CD4-positive, alpha-beta T cell treated with Interleukin-17A for 4 hours (primary cell): ENCODE results near the gene GRM1.
"Not testable (repeated sequence)": the region's sequence is repeated elsewhere in the genome, so short reads cannot be mapped to it uniquely, and the experiment has no call there.

Source experiments
- DNase-seq: peaks from one replicate; pipeline ENCODE4 v3.0.0-alpha.2; 2020; ENCODE audit warnings: mixed read lengths

GRM1 gene

DNA sequence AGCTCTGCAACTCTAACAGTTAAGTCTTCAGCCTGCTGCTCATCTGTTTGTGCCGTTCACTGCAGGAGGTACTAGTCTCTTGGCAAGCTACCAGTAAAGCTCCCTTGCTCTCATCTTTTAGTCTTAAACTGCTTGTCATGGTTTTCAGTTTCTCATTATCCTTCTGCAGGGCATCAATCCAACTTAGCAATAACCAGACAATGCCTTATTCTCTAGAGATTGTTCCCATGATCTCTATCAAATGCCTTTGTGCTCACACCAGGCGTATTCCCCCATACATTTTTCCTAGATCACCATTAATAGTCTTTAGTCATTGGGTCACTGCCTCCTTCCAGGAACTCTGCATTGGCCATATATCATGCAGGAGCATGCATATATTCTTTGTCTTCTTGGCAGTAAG is 171.3 kb downstream of the GRM1 start:
- DNase-seq = no peak

DNA sequence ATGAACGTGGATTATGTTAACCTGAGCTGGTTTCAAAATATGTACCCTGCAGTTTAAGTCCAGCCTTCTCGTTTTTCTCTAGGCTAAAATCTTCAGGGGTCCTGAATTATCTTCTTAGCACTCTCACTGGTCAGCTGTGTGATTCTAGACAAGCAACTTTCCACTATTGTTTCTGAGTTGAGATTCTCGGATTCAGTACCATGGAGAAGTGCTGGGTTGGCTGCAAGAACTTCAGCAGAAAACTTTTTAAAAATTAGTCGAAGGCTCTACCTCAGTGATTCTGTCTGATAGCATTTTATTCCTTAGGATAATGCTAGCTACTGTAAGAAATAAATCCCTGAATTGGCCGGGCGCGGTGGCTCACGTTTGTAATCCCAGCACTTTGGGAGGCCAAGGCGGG is 173.7 kb downstream of the GRM1 start:
- no peak for DNase-seq

DNA sequence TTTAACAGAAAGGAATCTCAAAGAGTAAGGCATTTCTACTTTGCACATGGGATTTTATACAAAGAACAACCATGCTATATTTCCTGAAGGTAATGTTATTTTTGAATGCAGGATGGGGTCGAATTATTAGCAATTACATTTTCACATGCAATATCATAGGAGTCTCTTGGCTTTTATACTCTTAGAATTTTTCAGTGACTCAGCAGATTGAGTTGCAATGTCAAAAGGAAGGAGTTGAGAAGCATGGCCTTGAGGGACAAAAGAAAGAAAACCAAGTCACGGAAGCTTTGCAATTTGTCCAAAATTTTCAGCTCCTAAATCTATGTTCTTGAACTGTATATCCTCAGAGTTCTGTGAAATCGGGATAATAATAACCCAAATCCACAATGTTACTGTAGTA is 181.1 kb downstream of the GRM1 start:
- no peak for DNase-seq

DNA sequence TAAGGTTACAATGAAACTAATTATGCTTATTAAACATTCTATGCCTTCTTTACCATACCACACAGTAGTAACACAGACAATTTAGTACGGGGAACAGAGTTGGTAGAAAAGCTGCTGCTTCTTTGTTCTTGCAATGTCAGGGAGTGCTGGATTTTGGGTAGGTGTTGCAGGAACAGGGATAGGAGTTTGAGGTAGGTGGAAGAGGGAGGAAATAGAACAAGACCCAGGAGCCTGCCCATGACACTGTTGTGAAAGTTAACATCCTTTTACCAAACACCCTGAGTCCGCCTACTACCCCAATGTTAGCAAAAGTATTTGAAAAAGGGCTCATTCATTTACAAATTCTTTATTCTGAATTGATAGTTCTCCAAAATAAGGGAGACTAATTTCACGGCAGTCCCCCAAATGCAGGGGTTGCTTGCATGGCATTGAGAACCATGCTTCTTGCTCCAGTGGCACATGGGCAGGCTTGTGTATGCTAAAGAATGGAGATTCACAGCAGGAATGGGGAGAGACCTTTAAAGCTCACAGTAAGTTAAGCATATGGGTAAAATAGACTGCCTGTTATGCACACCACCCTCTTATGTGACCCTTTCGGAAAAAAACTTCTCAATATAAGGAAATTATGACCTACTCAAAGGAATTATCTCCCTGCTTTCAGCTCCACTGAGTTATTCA is 181.7 kb downstream of the GRM1 start:
- no peak for DNase-seq

DNA sequence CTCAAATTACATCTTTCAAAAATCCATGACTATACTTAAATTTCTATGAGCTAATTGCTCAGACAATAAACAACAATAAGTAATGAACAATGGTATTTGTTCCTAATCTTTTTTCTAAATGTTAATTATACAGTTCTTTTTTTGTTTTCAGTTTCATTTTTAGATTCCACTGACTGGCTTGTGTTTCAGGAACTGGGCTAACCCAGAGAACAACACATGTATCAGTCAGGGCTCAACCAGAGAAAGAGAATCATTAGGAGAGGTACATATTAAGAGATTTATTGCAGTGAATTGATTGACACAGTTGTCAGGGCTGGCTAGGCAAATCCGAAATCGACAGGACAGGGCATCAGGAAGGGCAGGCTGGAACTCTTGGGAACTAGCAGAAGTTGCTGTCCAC is 182.8 kb downstream of the GRM1 start:
- no peak for DNase-seq

DNA sequence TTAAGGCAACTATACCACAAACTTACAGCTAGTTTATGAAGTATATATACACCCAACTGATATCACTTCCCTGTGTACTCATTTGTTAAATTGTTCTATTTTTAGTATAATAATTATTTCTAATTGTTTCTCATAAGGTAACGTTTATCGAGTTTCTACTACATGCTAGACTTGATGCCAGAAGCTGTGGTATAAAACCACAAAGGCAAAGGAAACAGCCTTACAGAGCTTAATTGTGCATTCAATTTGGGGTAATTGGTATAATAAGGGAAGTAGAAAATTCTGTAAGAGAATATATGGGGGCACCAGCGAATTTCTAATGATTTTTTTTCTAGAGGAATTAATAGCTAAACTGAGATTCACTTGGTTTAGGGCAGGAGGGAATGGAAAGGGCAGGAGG is 183.9 kb downstream of the GRM1 start:
- no peak for DNase-seq

DNA sequence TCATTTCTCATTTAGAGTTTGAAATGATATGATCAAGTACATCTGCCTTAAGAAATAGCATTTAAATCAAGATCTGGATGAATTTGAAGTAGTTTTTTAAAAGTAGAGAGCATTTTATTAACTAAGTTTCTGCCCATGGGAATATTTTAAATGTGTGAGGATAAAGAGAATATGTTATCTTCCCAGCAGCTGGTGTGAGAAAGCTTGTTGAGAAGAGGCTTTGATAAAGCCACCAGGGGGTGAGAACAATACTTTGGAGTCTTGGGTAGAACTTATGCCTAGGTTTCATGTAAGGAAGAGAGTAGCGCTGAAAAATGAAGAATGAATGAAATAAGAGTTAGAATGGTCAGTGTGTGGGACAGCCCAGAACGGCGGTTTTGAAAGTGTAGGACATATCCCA is 190.2 kb downstream of the GRM1 start:
- DNase-seq = no peak

DNA sequence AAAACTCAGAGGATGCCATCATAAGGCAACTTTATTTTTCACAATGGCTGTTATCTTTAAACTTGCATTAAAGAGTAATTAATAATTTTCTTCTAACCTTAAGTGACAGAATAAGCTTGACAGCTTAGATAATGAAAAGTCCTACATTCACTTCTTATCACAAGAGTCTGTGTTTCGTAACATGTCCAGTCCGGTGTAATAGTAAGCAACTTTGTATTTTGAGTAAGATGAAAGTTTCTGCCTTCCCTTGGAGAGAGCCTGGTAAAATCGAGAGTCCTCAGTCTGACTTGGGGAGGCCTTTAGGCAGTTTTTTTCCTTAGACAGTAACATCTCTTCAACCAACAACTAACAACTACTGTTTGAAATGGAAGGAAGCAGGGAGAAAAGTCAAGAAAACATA is 195.6 kb downstream of the GRM1 start:
- DNase-seq = no peak

DNA sequence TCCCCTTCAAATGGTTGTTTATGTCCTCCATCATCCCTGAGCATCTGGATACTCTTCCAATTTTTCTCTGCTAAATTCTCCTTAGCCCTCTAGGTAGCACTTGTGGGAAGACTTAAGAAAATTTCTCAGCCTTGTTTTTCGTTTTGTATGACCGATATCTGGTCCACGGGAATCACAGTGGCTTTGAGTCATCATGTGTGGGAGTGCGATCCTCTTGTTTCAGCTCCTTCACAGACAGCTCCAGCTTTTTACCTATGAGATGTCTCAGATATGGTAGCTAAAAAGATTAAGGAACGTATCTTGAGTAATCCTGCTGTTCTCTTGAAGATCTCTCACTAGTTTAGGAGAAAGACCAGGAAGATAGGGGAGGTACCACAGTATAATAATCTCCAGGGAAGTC is 196.1 kb downstream of the GRM1 start:
- no peak for DNase-seq

DNA sequence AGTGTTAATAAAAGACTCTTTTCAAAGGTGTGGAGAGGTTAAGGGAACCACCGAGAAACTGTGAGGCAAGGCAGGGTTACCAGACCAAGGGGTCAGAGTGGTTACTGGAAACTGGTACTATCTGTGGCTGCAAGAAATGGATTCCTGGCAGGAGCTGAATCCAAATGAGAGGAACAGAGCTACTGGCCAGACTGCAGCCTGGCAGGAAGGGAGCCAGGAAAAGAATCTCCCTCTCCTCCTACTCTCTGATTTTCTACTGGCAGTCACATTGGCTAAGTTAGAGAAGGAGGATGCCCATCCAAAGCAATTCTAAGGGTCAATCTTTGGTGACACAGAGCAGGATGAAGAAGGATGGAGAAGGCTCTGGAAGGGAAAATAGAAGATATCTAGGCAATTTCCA is 211.5 kb downstream of the GRM1 start:
- DNase-seq = no peak

DNA sequence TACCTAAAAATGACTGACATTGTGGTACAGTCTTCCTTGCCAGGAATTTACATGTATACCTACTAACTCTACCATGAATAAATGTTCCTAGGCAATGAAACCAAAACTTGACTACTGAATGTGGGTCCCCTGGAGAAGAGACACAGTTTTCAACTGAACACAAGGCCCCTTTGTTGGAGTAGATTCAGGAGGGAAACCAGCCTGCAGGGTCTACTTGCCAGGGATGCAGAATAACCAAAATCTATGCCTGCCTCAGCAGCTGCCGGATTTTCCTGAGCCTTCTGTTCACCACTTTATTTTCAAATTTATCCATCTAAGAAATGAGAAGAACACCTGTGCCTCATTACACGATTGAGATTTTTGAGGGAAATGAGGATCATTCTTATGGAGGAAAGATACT is 211.9 kb downstream of the GRM1 start:
- DNase-seq = no peak

DNA sequence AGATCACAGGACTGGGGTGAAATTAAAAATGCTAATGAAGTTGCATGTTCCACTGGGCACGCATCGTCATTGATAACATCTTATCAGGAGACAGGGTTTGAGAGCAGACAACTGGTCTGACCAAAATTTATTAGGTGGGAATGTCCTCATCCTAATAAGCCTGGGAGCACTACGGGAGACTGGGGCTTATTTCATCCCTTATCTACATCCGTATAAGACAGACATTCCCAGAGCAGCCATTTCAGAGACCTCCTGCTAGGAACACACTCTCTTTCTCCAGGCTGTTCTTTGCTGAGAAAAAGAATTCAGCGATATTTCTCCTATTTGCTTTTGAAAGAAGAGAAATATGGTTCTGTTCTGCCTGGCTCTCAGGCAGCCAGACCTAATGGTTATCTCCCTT is 214.8 kb downstream of the GRM1 start:
- not testable (repeated sequence) for DNase-seq

DNA sequence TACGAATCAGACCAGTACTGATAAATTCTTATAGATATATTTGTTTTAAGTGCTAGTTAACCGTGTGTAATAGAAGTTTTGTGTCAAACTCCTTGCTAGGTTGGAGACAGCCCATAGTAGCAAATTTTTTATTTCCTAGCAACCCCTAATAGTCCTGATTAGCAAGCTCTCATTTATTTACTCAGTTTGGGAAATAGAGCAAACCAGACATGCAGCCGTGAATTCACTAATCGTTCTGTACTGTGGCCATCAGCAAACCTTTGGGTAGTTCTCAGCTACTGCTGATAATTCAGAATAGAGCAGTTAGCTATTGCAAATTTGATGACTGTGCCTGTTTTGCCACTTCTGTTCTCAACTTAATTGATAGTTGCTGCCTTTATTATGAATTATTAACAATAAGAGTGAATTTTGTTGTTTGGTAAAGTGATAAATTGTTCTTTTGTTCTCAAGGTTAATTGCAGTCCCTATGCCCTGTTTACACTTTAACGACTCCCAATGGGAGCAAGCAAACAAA is 215.8 kb downstream of the GRM1 start:
- no peak for DNase-seq

DNA sequence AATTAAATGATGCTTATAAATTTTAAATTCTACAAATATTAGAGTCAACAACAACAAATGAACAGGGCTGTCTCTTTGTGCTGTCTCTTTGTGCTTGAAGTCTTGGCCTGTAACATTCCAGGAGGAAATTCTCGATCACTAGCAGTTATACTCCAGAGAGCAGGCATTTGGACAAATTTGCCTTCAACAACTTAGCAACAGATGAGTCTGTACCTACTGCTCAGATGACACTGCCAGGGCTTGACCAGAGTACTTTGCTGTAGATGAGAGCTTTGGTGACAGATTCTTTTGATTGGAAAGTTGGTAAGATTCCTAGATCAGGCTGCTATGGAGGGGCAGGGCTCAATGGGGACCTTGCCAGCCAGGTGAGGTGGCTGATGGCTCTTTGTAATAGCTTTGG is 217.2 kb downstream of the GRM1 start:
- DNase-seq = no peak

DNA sequence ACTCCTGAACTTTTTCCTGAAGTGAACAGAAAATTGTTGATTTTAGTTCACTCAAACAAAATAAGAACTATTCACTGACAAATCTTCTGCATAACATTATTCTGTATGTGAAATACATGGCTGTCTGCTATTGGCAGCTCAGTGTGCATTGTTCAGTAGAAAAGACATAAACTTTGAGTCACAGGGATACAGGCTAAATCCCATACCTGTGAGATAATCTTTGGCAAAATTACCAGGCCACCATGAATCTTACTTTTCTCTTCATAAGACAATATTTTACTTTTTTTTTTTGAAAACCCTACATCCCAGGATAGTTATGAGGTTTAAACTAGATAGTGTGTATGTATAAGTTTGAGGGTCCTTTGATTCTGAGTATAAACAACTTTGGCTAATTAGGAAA is 224.8 kb downstream of the GRM1 start:
- DNase-seq = no peak

DNA sequence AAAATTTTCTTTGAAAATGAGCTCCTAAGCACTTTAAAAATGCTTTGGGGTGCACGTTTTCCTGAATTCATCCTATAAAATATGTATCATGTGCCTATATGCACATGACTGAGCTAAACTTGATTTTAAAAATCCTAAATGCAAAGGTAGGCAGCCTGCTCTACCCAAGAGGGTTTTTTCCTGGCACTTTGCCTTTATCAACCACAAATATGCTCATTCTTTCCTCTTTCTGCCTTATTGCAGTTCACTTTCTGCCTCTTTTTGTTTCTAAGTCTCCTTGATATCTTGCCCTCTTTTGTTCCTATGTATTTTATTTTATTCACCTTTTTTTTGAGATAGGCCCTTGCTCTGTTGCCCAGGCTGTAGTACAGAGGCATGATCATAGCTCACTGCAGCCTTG is 229.3 kb downstream of the GRM1 start:
- DNase-seq = no peak

DNA sequence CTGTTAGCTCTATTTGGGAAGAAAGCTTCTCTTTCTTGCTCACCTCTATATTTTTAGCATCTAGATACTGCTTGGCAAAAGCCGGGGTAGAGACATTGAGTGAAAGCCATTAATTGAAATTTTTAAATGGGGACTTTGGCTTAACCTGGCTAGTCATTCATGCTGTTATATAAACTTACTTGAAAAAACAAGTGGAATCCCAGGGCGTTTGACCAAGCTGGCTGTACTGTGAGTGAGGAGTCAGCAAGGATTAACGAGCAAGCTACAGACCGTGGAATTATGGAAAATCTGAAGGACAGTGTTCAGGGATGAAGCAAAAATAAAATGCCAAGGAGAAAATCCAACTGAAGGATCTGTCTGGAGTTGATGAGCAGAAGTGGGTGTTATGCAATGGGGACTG is 232.0 kb downstream of the GRM1 start:
- no peak for DNase-seq

DNA sequence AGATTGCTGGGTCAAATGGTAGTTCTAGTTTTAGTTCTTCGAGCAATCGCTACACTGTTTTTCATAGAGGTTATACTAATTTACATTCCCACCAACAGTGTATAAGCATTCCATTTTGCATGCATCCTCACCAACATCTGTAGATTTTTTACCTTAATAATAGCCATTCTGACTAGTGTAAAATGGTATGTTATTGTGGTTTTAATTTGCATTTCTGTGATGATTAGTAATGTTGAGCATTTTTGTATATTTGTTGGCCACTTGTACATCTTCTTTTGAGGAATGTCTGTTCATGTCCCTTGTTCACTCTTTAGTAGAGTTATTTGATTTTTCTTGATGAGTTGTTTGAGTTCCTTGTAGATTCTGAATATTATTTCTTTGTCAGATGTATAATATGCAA is 236.2 kb downstream of the GRM1 start:
- DNase-seq = no peak

DNA sequence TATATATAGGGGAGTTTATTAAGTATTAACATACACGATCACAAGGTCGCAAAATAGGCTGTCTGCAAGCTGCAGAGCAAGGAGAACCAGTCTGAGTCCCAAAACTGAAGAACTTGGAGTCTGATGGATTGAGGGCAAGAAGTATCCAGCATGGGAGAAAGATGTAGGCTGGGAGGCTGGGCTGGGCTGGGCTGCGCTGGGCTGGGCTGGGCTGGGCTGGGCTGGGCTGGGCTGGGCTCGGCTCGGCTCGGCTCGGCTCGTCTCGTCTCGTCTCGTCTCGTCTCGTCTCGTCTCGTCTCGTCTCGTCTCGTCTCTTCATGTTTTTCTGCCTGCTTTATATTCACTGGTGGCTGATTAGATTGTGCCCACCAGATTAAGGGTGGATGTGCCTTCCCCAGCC is 238.6 kb downstream of the GRM1 start:
- DNase-seq = no peak

DNA sequence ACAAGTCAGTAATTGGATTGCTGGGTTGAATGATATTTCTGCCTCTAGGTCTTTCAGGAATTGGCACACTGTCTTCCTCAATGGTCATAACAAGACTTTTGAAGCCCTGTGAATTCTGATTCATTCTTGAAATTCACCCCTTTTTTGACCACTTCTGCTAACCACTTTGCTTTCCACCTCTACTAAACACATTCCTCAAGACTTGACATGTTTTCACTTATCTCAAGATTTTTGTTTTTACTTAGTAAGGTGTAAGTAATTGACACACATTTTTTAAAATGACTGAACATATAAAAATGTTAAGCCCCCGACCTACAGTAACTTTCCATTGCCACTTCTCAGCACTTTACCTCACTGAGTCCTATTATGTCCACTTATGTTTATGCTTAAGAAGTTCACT is 239.1 kb downstream of the GRM1 start:
- no peak for DNase-seq

DNA sequence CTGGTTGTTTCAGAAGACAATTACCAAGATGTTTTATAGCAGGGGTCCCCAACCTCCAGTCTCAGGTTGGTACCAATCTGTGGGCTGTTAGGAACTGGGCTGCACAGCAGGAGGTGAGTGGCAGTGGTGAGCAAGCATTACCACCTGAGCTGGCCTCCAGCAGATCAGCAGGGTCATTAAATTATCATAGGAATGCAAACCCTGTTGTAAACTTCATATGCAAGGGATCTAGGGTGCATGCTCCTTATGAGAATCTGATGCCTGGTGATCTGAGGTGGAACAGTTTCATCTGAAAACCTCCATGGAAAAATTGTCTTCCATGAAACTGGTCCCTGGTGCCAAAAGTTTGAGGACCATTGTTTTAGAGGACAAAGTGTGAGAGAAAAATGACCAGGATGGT is 240.6 kb downstream of the GRM1 start:
- DNase-seq = no peak

DNA sequence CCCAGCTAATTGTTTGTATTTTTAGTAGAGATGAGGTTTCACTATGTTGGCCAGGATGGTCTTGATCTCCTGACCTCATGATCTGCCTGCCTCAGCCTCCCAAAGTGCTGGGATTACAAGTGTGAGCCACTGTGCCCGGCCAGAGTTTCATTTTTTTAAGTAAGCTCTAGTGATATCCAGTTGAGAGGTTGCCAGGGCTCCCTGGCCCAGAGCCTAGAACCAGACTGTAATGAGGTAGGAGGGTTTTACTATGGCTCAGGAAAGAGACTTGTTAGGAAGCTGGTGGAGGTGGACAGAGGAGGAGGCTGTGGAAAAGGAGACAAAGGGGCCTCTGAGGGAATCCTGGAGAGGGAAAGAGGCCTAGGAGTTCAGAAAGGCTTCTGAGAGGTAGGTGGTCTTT is 242.3 kb downstream of the GRM1 start:
- DNase-seq = not testable (repeated sequence)

DNA sequence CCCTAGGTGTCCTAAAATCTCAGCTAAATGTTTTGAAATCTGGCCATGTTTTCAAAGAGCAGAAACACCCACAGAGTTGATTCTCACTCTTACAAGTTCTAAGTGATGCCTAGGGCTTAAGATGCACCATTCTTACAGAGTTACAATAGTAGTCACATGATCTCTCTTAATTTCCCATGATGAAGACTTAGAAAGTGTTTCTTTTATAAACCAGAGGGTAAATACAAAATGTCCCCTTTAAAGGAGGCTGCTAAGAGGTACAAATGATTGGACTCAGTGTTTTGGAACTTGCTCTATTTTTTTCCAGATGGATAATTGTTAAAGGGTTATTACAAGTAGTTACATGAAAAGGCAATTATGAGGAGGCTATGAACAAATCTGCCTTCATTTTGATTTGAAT is 244.6 kb downstream of the GRM1 start:
- no peak for DNase-seq

DNA sequence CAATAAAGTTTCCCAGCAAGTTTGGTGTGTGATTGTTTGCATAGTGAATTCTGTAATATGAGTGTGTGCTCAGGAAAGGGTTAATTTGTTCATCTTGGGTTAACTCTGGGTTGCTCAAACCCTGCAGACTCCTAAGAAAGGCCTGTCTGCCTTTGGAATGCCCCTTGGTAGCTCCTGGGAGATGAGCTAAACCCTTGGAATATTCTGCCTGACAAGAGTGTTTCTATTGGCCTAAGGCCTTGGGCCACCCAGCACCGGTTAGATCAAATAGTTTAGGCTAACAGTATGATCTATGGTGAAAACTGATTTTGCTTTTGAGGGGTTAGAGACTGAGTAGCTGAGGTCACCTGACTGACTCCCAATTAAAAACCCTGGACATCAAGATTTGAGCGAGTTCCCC is 248.3 kb downstream of the GRM1 start:
- no peak for DNase-seq

DNA sequence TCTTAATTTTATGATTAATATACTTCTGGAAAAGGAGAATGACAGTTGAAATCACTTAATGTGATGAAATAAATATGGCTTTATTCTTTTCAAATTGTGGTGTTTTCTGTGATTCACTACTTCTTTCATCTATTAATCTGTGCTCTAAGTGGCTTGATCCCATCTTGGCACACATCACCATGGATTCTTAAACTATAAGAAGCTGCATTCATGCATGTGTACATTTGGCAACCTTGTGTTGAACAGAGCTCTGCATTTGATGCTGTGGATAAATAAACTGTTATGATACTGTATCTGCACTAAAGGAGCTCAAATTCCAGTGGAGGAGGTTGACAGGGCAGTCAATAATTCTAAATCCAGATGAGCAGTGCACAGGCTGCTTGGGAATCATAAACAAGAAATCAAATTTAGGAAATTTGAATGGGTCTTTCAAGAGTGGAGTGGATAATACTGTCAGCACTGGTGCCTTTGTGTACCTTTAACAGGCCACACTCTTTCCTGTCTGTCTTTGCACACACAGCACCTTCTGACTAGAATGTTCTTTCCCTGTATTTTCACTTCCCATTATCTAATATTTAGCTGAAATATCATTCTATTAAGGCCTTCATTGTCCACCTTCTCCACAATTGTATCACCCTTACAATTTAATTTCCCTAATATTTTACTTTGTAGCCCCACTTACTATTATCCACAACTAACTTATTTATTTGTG is 252.9 kb downstream of the GRM1 start:
- no peak for DNase-seq
